Thoracic aorta (tissue), 2 donors: ENCODE data around the gene MRPS2. TPM values are rescaled to one million over a fixed set of nuclear protein-coding genes. Genes with fewer than 3 reads are reported as not detected.
"Not testable (repeated sequence)": the region's sequence is repeated elsewhere in the genome, so short reads cannot be mapped to it uniquely, and the experiment has no call there.

ENCODE experiments used
- ATAC-seq: fragments of 150-250 bp; one replicate; pipeline ENCODE4 v1.8.0; 2017; ENCODE audit warnings: low read depth; ENCODE audit not compliant: insufficient number of reproducible peaks, low FRiP score
- DNase-seq: peaks from one replicate; pipeline ENCODE4 v3.0.0-alpha.2; 2020; ENCODE audit warnings: low spot score
- H3K27ac ChIP-seq, 2 donors: fragments of 200-600 bp; sonication (generic); 1 replicate in 1 of 2; 2 replicates in 1 of 2; pipeline ENCODE4 v1.5.1; 2016; ENCODE audit warnings: mild to moderate bottlenecking in 2 of 2, moderate library complexity in 2 of 2
- H3K27me3 ChIP-seq: fragments of 200-600 bp; sonication (generic); replicated peaks from 2 replicates; pipeline ENCODE4 v1.6.0; 2016; ENCODE audit warnings: mild to moderate bottlenecking; ENCODE audit not compliant: insufficient read depth
- H3K36me3 ChIP-seq: fragments of 200-600 bp; sonication (generic); one replicate; pipeline ENCODE4 v1.5.1; 2016
- H3K4me1 ChIP-seq, 2 donors: fragments of 200-600 bp; sonication (generic); 1 replicate in 1 of 2; 2 replicates in 1 of 2; pipeline versions ENCODE4 v1.5.1 to v1.6.0; 2016; ENCODE audit warnings: low read depth in 2 of 2, mild to moderate bottlenecking in 1 of 2; ENCODE audit not compliant: control insufficient read depth in 1 of 2
- H3K4me3 ChIP-seq: fragments of 200-600 bp; sonication (generic); 2 replicates; pipeline ENCODE4 v1.5.1; 2016; ENCODE audit warnings: mild to moderate bottlenecking
- H3K9me3 ChIP-seq: fragments of 200-600 bp; sonication (generic); 2 replicates; pipeline ENCODE4 v1.5.1; 2016
- CTCF ChIP-seq: fragments of 200-600 bp; sonication (generic); IDR thresholded peaks from one replicate; pipeline ENCODE4 v1.5.1; 2019; ENCODE audit warnings: antibody characterized with exemption
- total RNA-seq, 2 donors: library from RNA; depleted of rRNA; stranded (reverse); fragments of >200 nt; gene quantifications; one replicate each; pipeline versions ENCODE4 v1.1.0 to v1.2.3, GENCODE V29; 2016

Gene MRPS2
- total RNA-seq, 2 donors from 2014 or later = 31.5 to 32.2 TPM

GRCh38 chr9:135547756-135548736, 47.6 kb downstream of the MRPS2 start:
- no peak overlapping the region for H3K27ac ChIP-seq
- no peaks in the 10 kb centered on the region for H3K4me1 ChIP-seq
- no peaks in the 10 kb centered on the region for H3K27me3 ChIP-seq
- DNase-seq (no peak), ATAC-seq (no peak)
- no peaks in the 10 kb centered on the region for H3K36me3 ChIP-seq
- no peaks in the 10 kb centered on the region for H3K9me3 ChIP-seq
- H3K4me3 ChIP-seq = no peak overlapping the region
- TF ChIP-seq CTCF = no peak

- not testable (repeated sequence) for DNase-seq, H3K4me3 ChIP-seq, H3K36me3 ChIP-seq, H3K27ac ChIP-seq, H3K9me3 ChIP-seq, H3K27me3 ChIP-seq, H3K4me1 ChIP-seq, ATAC-seq
Measured at GRCh38 chr9:135549478-135550343, 49.2 kb downstream of the MRPS2 start.

GRCh38 chr9:135550344-135550918, 49.9 kb downstream of the MRPS2 start:
- no peak for ATAC-seq
- no peak for DNase-seq

GRCh38 chr9:135551031-135551430, 50.5 kb downstream of the MRPS2 start:
- no peak for ATAC-seq
- no peaks in the 10 kb centered on the region for H3K36me3 ChIP-seq
- no peaks in the 10 kb centered on the region for H3K9me3 ChIP-seq
- H3K4me1 ChIP-seq = no peaks in the 10 kb centered on the region
- TF ChIP-seq CTCF = no peak
- no peak for DNase-seq
- no peaks in the 10 kb centered on the region for H3K27me3 ChIP-seq
- H3K27ac ChIP-seq = no peak overlapping the region
- H3K4me3 ChIP-seq = no peak overlapping the region

More at GRCh38 chr9:135550344-135550918, 49.9 kb downstream of the MRPS2 start:
- H3K36me3 ChIP-seq = no peaks in the 10 kb centered on the region
- no peak for TF ChIP-seq CTCF
- H3K4me3 ChIP-seq = no peak overlapping the region
- no peaks in the 10 kb centered on the region for H3K9me3 ChIP-seq
- no peak overlapping the region for H3K27ac ChIP-seq
- no peaks in the 10 kb centered on the region for H3K4me1 ChIP-seq
- no peaks in the 10 kb centered on the region for H3K27me3 ChIP-seq

GRCh38 chr9:135551456-135551855, 51.0 kb downstream of the MRPS2 start:
- Histone ChIP-seq H3K27ac (no peak overlapping the region), H3K27me3 (no peaks in the 10 kb centered on the region), H3K4me1 (no peaks in the 10 kb centered on the region), H3K36me3 (no peaks in the 10 kb centered on the region), H3K4me3 (no peak overlapping the region), H3K9me3 (no peaks in the 10 kb centered on the region)
- TF ChIP-seq CTCF = no peak
- no peak for DNase-seq
- ATAC-seq = no peak
